NT2/D1 (cell line): Measurements from ENCODE around the gene REEP6.

Experiments used
- SUZ12 ChIP-seq: IDR thresholded peaks from 2 replicates; pipeline ENCODE4 v1.6.1; 2011; ENCODE audit not compliant: insufficient read length, insufficient read depth; ENCODE audit errors: extremely low read depth
- ZNF274 ChIP-seq: IDR thresholded peaks from 2 replicates; pipeline ENCODE4 v1.6.1; 2011; ENCODE audit warnings: mild to moderate bottlenecking, low read depth, low read length

DNA sequence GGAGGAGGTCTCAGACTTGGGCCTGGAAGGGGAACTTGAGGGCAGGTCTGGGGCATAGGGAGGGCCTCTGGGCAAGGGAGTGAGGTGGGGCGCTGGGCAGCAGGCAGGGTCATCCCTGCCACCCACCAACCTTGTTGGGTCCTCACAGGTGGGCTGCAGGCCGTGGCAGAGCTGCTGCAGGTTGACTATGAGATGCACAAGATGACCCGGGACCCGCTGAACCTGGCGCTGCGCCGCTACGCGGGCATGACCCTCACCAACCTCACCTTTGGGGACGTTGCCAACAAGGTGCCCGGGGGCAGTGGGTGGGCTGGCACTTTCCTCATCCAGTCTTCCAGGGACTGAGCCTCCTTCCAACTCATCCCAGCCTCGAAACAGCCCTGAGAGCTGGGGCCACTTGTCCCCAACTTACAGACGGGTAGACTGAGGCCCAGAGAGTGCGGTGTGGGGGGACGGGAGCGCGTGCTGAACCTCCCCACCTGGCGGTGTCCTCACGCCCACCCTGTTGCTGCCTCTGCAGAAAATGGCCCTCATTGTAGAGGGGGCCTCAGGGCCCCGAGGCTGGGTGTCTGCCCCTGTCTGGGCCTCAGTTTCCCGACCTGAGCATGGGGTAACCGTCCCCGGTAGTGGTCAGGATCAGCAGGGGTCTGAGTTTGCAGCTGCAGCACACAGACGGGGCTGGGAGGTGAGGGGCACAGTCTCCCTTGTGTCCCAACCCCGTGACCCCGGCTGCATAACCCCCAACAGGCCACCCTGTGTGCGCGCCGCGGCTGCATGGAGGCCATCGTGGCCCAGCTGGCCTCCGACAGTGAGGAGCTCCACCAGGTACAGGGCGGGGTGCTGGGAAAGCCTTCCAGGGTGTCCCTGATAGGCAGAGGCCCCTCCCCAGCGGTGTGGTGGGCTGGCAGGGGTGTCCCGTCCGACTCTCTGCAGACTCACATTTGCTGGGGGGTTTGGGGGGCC, 30.7 kb upstream of the REEP6 start:
- TF ChIP-seq ZNF274 (no peak), SUZ12 (no peak)
